ENCODE results near the gene LRRC27. TPM values are rescaled to one million over a fixed set of nuclear protein-coding genes. Genes with fewer than 3 reads are reported as not detected.

LRRC27 gene
- total RNA-seq, 2 experiments from 2014 or later = 13.0 to 17.3 TPM

DNA sequence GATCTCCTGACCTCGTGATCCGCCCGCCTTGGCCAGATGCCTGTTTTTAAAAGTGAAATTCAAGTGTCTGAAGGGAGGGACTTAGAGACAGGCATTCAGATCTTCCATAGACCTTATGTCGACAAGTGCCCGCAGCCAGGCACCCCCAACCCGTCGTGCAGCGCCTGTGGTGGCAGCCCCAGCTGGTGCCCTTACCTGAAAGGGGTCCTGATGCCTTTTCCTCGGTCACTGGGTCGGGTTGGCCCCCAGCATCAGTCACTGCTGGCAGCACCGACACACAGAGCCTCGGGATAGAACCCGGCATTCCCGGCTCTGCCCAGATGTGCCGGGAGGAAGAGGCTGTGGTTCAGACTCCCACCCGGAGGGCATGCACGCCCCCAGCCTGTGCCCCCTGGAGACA, 23.3 kb downstream of the LRRC27 start:
- intact Hi-C loops (cut with micrococcal nuclease; ENCODE audit: unreplicated experiment) = no loop called here
- TF ChIP-seq, protein P1, sequence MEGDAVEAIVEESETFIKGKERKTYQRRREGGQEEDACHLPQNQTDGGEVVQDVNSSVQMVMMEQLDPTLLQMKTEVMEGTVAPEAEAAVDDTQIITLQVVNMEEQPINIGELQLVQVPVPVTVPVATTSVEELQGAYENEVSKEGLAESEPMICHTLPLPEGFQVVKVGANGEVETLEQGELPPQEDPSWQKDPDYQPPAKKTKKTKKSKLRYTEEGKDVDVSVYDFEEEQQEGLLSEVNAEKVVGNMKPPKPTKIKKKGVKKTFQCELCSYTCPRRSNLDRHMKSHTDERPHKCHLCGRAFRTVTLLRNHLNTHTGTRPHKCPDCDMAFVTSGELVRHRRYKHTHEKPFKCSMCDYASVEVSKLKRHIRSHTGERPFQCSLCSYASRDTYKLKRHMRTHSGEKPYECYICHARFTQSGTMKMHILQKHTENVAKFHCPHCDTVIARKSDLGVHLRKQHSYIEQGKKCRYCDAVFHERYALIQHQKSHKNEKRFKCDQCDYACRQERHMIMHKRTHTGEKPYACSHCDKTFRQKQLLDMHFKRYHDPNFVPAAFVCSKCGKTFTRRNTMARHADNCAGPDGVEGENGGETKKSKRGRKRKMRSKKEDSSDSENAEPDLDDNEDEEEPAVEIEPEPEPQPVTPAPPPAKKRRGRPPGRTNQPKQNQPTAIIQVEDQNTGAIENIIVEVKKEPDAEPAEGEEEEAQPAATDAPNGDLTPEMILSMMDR (conservative IDR thresholded peaks at IDR 0.05; ENCODE audit: low read length) = no peak
- no peak for TF ChIP-seq EZH2phosphoT487 (IDR thresholded peaks at IDR 0.05; ENCODE audit: borderline replicate concordance, low read depth, low read length)
- Histone ChIP-seq H3K4me1 (ENCODE audit: insufficient read depth, low read length, poor library complexity, severe bottlenecking) (peaks cover 6% of the 10 kb centered on the region), H3K27ac (ENCODE audit: low read depth, low read length, poor library complexity, severe bottlenecking) (no peak overlapping the region), H3K36me3 (ENCODE audit: insufficient read depth, low read length) (no peaks in the 10 kb centered on the region), H3K4me2 (ENCODE audit: low read length) (no peak overlapping the region), H3K9me3 (ENCODE audit: low read length) (no peaks in the 10 kb centered on the region), H3K9me2 (ENCODE audit: insufficient read depth, low read length) (no peaks in the 10 kb centered on the region), H4K20me1 (ENCODE audit: insufficient read depth, low read length) (no peaks in the 10 kb centered on the region), H3K4me3 (ENCODE audit: low read depth, low read length, poor library complexity, severe bottlenecking) (no peak overlapping the region), H2AFZ (ENCODE audit: low read length) (no peak overlapping the region), H3K79me2 (ENCODE audit: insufficient read depth, low read depth, low read length) (no peaks in the 10 kb centered on the region)
- ChIA-PET POLR2A (interaction anchor here (1.0 kb wide), 1 partner anchor 200 kb away, joined by 3 read pairs; no protein-coding TSS in a partner anchor), CTCF (ENCODE audit: unreplicated experiment) (no interaction called here)
- DNase-seq (ENCODE audit: low spot score) = no peak
- no TSS peak for BruUV-seq (replicated peaks)

DNA sequence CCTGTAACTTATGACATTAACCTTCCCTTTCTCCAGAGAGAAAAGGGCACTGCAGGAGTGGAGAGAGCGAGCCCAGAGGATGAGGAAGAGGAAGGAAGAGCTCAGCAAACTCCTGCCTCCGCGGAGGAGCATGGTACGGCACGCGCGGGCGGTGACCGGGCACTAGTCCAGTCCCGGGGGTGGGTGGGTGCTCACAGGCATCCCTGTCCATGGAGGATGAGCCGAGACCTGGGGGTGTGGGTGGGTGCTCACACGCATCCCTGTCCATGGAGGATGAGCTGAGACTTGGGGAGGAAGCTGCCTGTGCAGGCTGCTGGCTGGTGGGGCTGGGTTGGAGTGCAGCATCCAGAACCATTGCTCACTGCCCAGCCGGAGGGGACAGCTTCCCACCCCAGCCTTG, 23.8 kb downstream of the LRRC27 start:
- TF ChIP-seq EZH2phosphoT487 (IDR thresholded peaks at IDR 0.05; ENCODE audit: borderline replicate concordance, low read depth, low read length) = no peak
- TF ChIP-seq, protein P1 (conservative IDR thresholded peaks at IDR 0.05; ENCODE audit: low read length) = no peak
- Histone ChIP-seq H3K36me3 (ENCODE audit: insufficient read depth, low read length) (no peaks in the 10 kb centered on the region), H4K20me1 (ENCODE audit: insufficient read depth, low read length) (no peaks in the 10 kb centered on the region), H2AFZ (ENCODE audit: low read length) (no peak overlapping the region), H3K4me2 (ENCODE audit: low read length) (no peak overlapping the region), H3K9me2 (ENCODE audit: insufficient read depth, low read length) (no peaks in the 10 kb centered on the region), H3K4me3 (ENCODE audit: low read depth, low read length, poor library complexity, severe bottlenecking) (no peak overlapping the region), H3K4me1 (ENCODE audit: insufficient read depth, low read length, poor library complexity, severe bottlenecking) (peaks cover 6% of the 10 kb centered on the region), H3K27ac (ENCODE audit: low read depth, low read length, poor library complexity, severe bottlenecking) (no peak overlapping the region), H3K79me2 (ENCODE audit: insufficient read depth, low read depth, low read length) (no peaks in the 10 kb centered on the region), H3K9me3 (ENCODE audit: low read length) (no peaks in the 10 kb centered on the region)
- ChIA-PET POLR2A (interaction anchor here (1.0 kb wide), 1 partner anchor 200 kb away, joined by 3 read pairs; no protein-coding TSS in a partner anchor), CTCF (ENCODE audit: unreplicated experiment) (no interaction called here)
- intact Hi-C loops (cut with micrococcal nuclease; ENCODE audit: unreplicated experiment) = no loop called here
- DNase-seq (ENCODE audit: low spot score) = no peak
- no TSS peak for BruUV-seq (replicated peaks)

- no peaks in the 10 kb centered on the region for H3K9me3 ChIP-seq (ENCODE audit: low read length)
- no peak for DNase-seq (ENCODE audit: low spot score)
- no TSS peak for BruUV-seq (replicated peaks)
These were observed 24.7 kb downstream of the LRRC27 start for GRCh38 chr10:132356621-132357195.

More at GRCh38 chr10:132356621-132357195, 24.7 kb downstream of the LRRC27 start:
- ChIA-PET CTCF (ENCODE audit: unreplicated experiment) (no interaction called here), POLR2A (interaction anchor here (1.0 kb wide), 1 partner anchor 201 kb away, joined by 3 read pairs; no protein-coding TSS in a partner anchor)
- Histone ChIP-seq H3K79me2 (ENCODE audit: insufficient read depth, low read depth, low read length) (no peaks in the 10 kb centered on the region), H3K27ac (ENCODE audit: low read depth, low read length, poor library complexity, severe bottlenecking) (no peak overlapping the region), H3K4me2 (ENCODE audit: low read length) (no peak overlapping the region), H3K4me3 (ENCODE audit: low read depth, low read length, poor library complexity, severe bottlenecking) (no peak overlapping the region), H3K36me3 (ENCODE audit: insufficient read depth, low read length) (no peaks in the 10 kb centered on the region), H3K9me2 (ENCODE audit: insufficient read depth, low read length) (no peaks in the 10 kb centered on the region), H3K4me1 (ENCODE audit: insufficient read depth, low read length, poor library complexity, severe bottlenecking) (peaks cover 4% of the 10 kb centered on the region), H2AFZ (ENCODE audit: low read length) (no peak overlapping the region), H4K20me1 (ENCODE audit: insufficient read depth, low read length) (no peaks in the 10 kb centered on the region)
- intact Hi-C loops (cut with micrococcal nuclease; ENCODE audit: unreplicated experiment) = no loop called here
- TF ChIP-seq, protein P1 (conservative IDR thresholded peaks at IDR 0.05; ENCODE audit: low read length) = no peak
- no peak for TF ChIP-seq EZH2phosphoT487 (IDR thresholded peaks at IDR 0.05; ENCODE audit: borderline replicate concordance, low read depth, low read length)
